GM12878 (cell line): ENCODE measurements around the gene TOR2A. TPM values are rescaled to one million over a fixed set of nuclear protein-coding genes. Genes with fewer than 3 reads are reported as not detected.
A peak's percentile ranks its signal among the peaks of the same experiment; 100 is the strongest.

Experiments
- EED ChIP-seq: sonication (generic); IDR thresholded peaks from 2 replicates; pipeline ENCODE4 v1.6.1; 2016; ENCODE audit warnings: antibody characterized with exemption, low read depth
- HDGF ChIP-seq: fragments of 450-650 bp; IDR thresholded peaks from 2 replicates; pipeline ENCODE4 v1.6.1; 2016; ENCODE audit warnings: antibody characterized with exemption
- MTA3 ChIP-seq: IDR thresholded peaks from 2 replicates; pipeline ENCODE4 v1.6.1; 2012; ENCODE audit warnings: low read length, inconsistent platforms, borderline replicate concordance
- NBN ChIP-seq: fragments of 450-650 bp; IDR thresholded peaks from 2 replicates; pipeline ENCODE4 v1.6.1; 2016
- NR2F1 ChIP-seq: fragments of 450-650 bp; conservative IDR thresholded peaks from 2 replicates; pipeline ENCODE4 v1.6.1; 2017; ENCODE audit warnings: mild to moderate bottlenecking
- RUNX3 ChIP-seq: IDR thresholded peaks from 2 replicates; pipeline ENCODE4 v1.6.1; 2012; ENCODE audit warnings: low read length, inconsistent platforms
- SMARCA5 ChIP-seq: fragments of 450-650 bp; IDR thresholded peaks from 2 replicates; pipeline ENCODE4 v1.6.1; 2017; ENCODE audit warnings: mild to moderate bottlenecking
- SRF ChIP-seq, 2 experiments: IDR thresholded peaks; 2 replicates each; pipeline ENCODE4 v1.6.1; 2011; ENCODE audit warnings: low read depth in 2 of 2, low read length in 2 of 2, mild to moderate bottlenecking in 1 of 2, moderate library complexity in 1 of 2
- ZNF24 ChIP-seq: fragments of 450-650 bp; IDR thresholded peaks from 2 replicates; pipeline ENCODE4 v1.6.1; 2017; ENCODE audit warnings: antibody characterized with exemption, mild to moderate bottlenecking
- polyA plus RNA-seq, 11 experiments: library from polyadenylated mRNA; depleted of rRNA in 4 of 11; unstranded in 6 of 11; stranded (reverse) in 5 of 11; fragments of >200 nt; fragmentation: Nextera tagmentation in 4 of 11; fragmentation: Illumina TruSeq in 1 of 11; extraction: Ambion mirVana in 4 of 11; extraction: Trizol in 1 of 11; gene quantifications; 1 replicate in 1 of 11; 2 replicates in 10 of 11; pipeline versions ENCODE4 v1.2.1 to v1.2.3, GENCODE V29; 2011 to 2016; ENCODE audit warnings: inconsistent platforms in 2 of 11, missing spikeins in 2 of 11, low read depth in 1 of 11
- total RNA-seq, 4 experiments: library from RNA; depleted of rRNA in 3 of 4; stranded (reverse); fragments of >200 nt in 3 of 4; fragmentation: Illumina TruSeq in 1 of 4; extraction: Trizol in 1 of 4; gene quantifications; 2 replicates each; pipeline versions ENCODE4 v1.2.1 to v1.2.3, GENCODE V29; 2013 to 2021
- TF ChIP-seq, protein P1 (sequence below): fragments of 450-650 bp; IDR thresholded peaks from 2 replicates; pipeline ENCODE4 v1.6.1; 2017; ENCODE audit warnings: antibody characterized with exemption, mild to moderate bottlenecking, moderate library complexity
- TF ChIP-seq, protein P2 (sequence below): IDR thresholded peaks from 2 replicates; pipeline ENCODE4 v1.6.1; 2012; ENCODE audit warnings: improper control_type of control experiment, low read depth, low read length; ENCODE audit not compliant: insufficient replicate concordance

The TOR2A gene
- total and polyA plus RNA-seq, 10 of the 15 experiments (the other 5 are each of a cell fraction or from before 2014, with no cell fraction given), result 0.52 to 23.7 (median 8.5) TPM

DNA sequence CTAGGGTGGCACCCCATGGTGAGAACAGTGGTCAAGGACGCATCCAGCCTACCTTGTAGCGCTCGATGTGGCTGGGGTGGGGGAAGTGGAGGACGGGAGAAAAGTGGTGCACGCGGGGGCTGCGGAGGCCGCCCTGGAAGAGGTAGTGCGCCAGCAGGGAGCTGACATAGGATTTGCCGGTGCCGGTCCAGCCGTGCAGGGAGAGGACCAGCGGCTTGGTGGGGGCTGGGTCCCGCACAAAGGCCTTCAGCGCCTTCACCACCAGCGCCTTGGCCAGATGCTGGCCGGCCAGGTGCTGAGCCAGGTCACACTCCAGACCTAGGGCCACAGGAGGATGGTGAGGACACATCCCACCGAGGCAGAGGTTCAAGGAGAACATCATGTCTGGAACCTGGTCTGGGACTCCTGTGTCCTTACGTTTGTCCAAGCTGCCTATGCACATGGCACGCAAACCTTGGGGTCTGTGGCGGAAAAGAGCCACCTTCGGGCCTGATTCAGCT lies 797 bp downstream of the TOR2A start (continued):
- TF ChIP-seq MTA3 (no peak), SRF (IDR thresholded peaks at IDR 0.05; ENCODE audit: low read depth in 2 of 2, low read length in 2 of 2) (0 out of 4 replicates have a peak, but pooled peaks of 1 of the 2 experiments have one; percentile 31), RUNX3 (no peak), SMARCA5 (peak; percentile 73; the same call in 1 of the 2 replicates), ZNF24 (no peak), HDGF (0 out of 2 replicates have a peak, but pooled peaks have one; percentile 54), NR2F1 (no peak), EED (no peak), NBN (0 out of 2 replicates have a peak, but pooled peaks have one; percentile 39)
- TF ChIP-seq, protein P1, sequence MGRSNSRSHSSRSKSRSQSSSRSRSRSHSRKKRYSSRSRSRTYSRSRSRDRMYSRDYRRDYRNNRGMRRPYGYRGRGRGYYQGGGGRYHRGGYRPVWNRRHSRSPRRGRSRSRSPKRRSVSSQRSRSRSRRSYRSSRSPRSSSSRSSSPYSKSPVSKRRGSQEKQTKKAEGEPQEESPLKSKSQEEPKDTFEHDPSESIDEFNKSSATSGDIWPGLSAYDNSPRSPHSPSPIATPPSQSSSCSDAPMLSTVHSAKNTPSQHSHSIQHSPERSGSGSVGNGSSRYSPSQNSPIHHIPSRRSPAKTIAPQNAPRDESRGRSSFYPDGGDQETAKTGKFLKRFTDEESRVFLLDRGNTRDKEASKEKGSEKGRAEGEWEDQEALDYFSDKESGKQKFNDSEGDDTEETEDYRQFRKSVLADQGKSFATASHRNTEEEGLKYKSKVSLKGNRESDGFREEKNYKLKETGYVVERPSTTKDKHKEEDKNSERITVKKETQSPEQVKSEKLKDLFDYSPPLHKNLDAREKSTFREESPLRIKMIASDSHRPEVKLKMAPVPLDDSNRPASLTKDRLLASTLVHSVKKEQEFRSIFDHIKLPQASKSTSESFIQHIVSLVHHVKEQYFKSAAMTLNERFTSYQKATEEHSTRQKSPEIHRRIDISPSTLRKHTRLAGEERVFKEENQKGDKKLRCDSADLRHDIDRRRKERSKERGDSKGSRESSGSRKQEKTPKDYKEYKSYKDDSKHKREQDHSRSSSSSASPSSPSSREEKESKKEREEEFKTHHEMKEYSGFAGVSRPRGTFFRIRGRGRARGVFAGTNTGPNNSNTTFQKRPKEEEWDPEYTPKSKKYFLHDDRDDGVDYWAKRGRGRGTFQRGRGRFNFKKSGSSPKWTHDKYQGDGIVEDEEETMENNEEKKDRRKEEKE, result no peak
- TF ChIP-seq, protein P2, sequence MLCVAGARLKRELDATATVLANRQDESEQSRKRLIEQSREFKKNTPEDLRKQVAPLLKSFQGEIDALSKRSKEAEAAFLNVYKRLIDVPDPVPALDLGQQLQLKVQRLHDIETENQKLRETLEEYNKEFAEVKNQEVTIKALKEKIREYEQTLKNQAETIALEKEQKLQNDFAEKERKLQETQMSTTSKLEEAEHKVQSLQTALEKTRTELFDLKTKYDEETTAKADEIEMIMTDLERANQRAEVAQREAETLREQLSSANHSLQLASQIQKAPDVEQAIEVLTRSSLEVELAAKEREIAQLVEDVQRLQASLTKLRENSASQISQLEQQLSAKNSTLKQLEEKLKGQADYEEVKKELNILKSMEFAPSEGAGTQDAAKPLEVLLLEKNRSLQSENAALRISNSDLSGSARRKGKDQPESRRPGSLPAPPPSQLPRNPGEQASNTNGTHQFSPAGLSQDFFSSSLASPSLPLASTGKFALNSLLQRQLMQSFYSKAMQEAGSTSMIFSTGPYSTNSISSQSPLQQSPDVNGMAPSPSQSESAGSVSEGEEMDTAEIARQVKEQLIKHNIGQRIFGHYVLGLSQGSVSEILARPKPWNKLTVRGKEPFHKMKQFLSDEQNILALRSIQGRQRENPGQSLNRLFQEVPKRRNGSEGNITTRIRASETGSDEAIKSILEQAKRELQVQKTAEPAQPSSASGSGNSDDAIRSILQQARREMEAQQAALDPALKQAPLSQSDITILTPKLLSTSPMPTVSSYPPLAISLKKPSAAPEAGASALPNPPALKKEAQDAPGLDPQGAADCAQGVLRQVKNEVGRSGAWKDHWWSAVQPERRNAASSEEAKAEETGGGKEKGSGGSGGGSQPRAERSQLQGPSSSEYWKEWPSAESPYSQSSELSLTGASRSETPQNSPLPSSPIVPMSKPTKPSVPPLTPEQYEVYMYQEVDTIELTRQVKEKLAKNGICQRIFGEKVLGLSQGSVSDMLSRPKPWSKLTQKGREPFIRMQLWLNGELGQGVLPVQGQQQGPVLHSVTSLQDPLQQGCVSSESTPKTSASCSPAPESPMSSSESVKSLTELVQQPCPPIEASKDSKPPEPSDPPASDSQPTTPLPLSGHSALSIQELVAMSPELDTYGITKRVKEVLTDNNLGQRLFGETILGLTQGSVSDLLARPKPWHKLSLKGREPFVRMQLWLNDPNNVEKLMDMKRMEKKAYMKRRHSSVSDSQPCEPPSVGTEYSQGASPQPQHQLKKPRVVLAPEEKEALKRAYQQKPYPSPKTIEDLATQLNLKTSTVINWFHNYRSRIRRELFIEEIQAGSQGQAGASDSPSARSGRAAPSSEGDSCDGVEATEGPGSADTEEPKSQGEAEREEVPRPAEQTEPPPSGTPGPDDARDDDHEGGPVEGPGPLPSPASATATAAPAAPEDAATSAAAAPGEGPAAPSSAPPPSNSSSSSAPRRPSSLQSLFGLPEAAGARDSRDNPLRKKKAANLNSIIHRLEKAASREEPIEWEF, result no peak
